ENCODE results near the gene BMAL1. TPM values are rescaled to one million over a fixed set of nuclear protein-coding genes. Genes with fewer than 3 reads are reported as not detected.
A peak's percentile ranks its signal among the peaks of the same experiment; 100 is the strongest.

BMAL1 gene
- total and polyA plus RNA-seq, 2 of the 4 experiments (the other 2 are of a cell fraction): 8.8 to 9.9 TPM

DNA sequence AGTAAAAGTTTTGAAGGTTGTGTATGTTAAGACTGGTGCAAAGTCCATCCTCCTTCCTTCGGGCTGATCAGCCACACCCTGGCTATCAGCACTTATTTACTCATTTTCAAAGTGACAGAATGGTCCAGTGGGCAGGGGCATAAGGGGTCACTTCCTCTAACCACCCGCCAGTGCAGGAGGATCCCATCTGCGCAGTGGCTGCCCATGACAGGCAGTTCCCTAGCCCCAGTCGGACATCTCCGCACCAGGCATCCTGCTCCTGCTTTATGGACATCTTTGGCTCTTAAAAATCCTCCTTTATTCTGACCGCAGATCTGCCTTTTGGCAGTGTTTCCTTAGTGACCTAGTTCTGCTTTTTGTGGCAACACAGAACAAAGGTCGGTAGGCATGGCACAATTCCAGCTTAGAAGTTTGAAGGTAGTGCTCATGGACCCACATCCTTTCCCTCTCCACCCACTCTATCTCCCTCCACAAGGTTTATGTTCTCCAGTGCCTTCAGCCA, 55.9 kb downstream of the BMAL1 start:
- Histone ChIP-seq H2BK20ac (ENCODE audit: low read depth, low read length) (peak overlapping the region; percentile 62), H3K9me1 (ENCODE audit: insufficient read depth, low read length) (peaks cover 33% of the 10 kb centered on the region), H3K14ac (replicated peaks; ENCODE audit: low read depth, low read length) (peak overlapping the region; percentile 42; the same call in 1 of the 2 replicates), H2AK9ac (replicated peaks; ENCODE audit: low read depth, low read length, poor library complexity) (peak overlapping the region; percentile 19), H3K27ac (ENCODE audit: insufficient read depth, low read length) (no peak overlapping the region), H2BK5ac (ENCODE audit: low read depth, low read length, poor library complexity, severe bottlenecking) (no peak overlapping the region), H3K4ac (ENCODE audit: low read depth, low read length) (peak overlapping the region; percentile 25), H3K9ac (ENCODE audit: low read depth, low read length) (no peak overlapping the region), H4K5ac (ENCODE audit: low read depth, low read length) (no peak overlapping the region), H3K56ac (ENCODE audit: extremely low read depth, insufficient read depth, low read length) (no peak overlapping the region), H3K4me2 (ENCODE audit: low read depth, low read length) (no peak overlapping the region), H2BK120ac (ENCODE audit: low read depth, low read length) (peak overlapping the region; percentile 18; the same call in 1 of the 2 replicates), H3K79me1 (ENCODE audit: low read depth in 1 of 2, low read length in 2 of 2) (peaks cover 33 to 64% of the 10 kb centered on the region in 2 experiments), H2AK5ac (ENCODE audit: low read depth, low read length) (peak overlapping the region; percentile 87), H3K4me1 (ENCODE audit: control insufficient read depth, insufficient read depth, low read length) (peaks cover 16% of the 10 kb centered on the region), H3K27me3 (ENCODE audit: control insufficient read depth, insufficient read depth, low read length) (no peaks in the 10 kb centered on the region), H2BK15ac (ENCODE audit: low read depth, low read length) (peak overlapping the region; percentile 51; the same call in 1 of the 3 replicates), H3K4me3 (ENCODE audit: insufficient read depth, low read depth, low read length) (no peak overlapping the region), H3K18ac (ENCODE audit: low read depth, low read length) (no peak overlapping the region), H4K91ac (ENCODE audit: insufficient read depth, low read depth, low read length) (peak overlapping the region; percentile 46; the same call in 1 of the 2 replicates), H4K8ac (ENCODE audit: low read depth in 2 of 2, low read length in 2 of 2) (no peak overlapping the region; a peak in 1 of 4 replicates), H2AFZ (replicated peaks; ENCODE audit: low read length, poor library complexity) (no peak overlapping the region), H3K23ac (ENCODE audit: low read depth, low read length) (no peak overlapping the region; the same call in 1 of the 2 replicates), H3K9me3 (ENCODE audit: control insufficient read depth, insufficient read depth, low read length) (no peaks in the 10 kb centered on the region), H3K36me3 (ENCODE audit: control insufficient read depth, insufficient read depth, low read length) (no peaks in the 10 kb centered on the region), H4K20me1 (ENCODE audit: insufficient read depth, low read length) (no peaks in the 10 kb centered on the region)
- ChIA-PET POLR2A (ENCODE audit: unreplicated experiment) (no interaction called here), CTCF (interaction anchor here (0.7 to 4.9 kb wide), 2 partner anchors 124 to 146 kb away, joined by 4 to 39 read pairs; no protein-coding TSS in a partner anchor)
- DNase-seq (no peak), ATAC-seq (ENCODE audit: low read depth) (no peak)
- in situ Hi-C loops (cut with MboI; ENCODE audit: low sequenced_read_pairs) (loop anchor here (25.0 kb wide), 1 partner anchor 1021 kb away; no protein-coding TSS in a partner anchor), intact Hi-C loops (cut with micrococcal nuclease) (no loop called here), dilution Hi-C loops (cut with HindIII; ENCODE audit: low sequenced_read_pairs, unreplicated experiment) (no loop called here)
- TF ChIP-seq MXI1 (IDR thresholded peaks at IDR 0.05; ENCODE audit: borderline replicate concordance, low read depth, low read length) (no peak), RAD21 (IDR thresholded peaks at IDR 0.05; ENCODE audit: low read length) (no peak), RFX5 (IDR thresholded peaks at IDR 0.05; ENCODE audit: low read depth, low read length) (no peak), RCOR1 (IDR thresholded peaks at IDR 0.05; ENCODE audit: insufficient replicate concordance, low read length) (no peak), BHLHE40 (IDR thresholded peaks at IDR 0.05; ENCODE audit: low read depth, low read length) (no peak), CTCF (conservative IDR thresholded peaks at IDR 0.05; ENCODE audit: low read depth, low read length) (no peak), SMC3 (IDR thresholded peaks at IDR 0.05; ENCODE audit: low read depth, low read length) (no peak), NFE2L2 (IDR thresholded peaks at IDR 0.05; ENCODE audit: low read depth, low read length) (no peak), POLR2A (IDR thresholded peaks at IDR 0.05; ENCODE audit: low read depth, low read length) (no peak), MAZ (IDR thresholded peaks at IDR 0.05; ENCODE audit: borderline replicate concordance, low read depth, low read length) (no peak)
- no TSS peak for BruUV-seq (replicated peaks)
- 91% methylated on average over 4 of the region's 7 CpGs; no CpG with 5 or more reads in 1 of the 2 experiments for WGBS, 2 experiments (ENCODE audit: extremely low coverage in 2 of 2, insufficient read length in 1 of 2)

Data from IMR-90 (cell line).